HG03460 (cell line): ENCODE results near the gene PLEKHA7.

ENCODE experiments used
- ATAC-seq: cut with Tn5 transposase; IDR thresholded peaks from one replicate; pipeline ENCODE4 v1.9.1; 2021; ENCODE audit not compliant: unreplicated experiment

The PLEKHA7 gene

GRCh38 chr11:16778876-16779275 is 235.3 kb downstream of the PLEKHA7 start:
- ATAC-seq: no peak

- ATAC-seq: no peak
These were observed 235.9 kb downstream of the PLEKHA7 start for GRCh38 chr11:16778286-16778685.

- ATAC-seq: no peak
These were observed 236.6 kb downstream of the PLEKHA7 start for GRCh38 chr11:16777613-16777975.

GRCh38 chr11:16776711-16777612 is 237.3 kb downstream of the PLEKHA7 start:
- ATAC-seq: no peak

- no peak for ATAC-seq
These were observed 238.5 kb downstream of the PLEKHA7 start for GRCh38 chr11:16775614-16776283.

- ATAC-seq: no peak
These were observed 239.1 kb downstream of the PLEKHA7 start for GRCh38 chr11:16774936-16775613.

GRCh38 chr11:16773981-16774935 is 240.0 kb downstream of the PLEKHA7 start:
- no peak for ATAC-seq

- no peak for ATAC-seq
These were observed 242.1 kb downstream of the PLEKHA7 start for GRCh38 chr11:16772141-16772512.

- no peak for ATAC-seq
These were observed 242.7 kb downstream of the PLEKHA7 start for GRCh38 chr11:16771350-16772140.

GRCh38 chr11:16770016-16770415 is 244.2 kb downstream of the PLEKHA7 start:
- no peak for ATAC-seq

- ATAC-seq: no peak
These were observed 244.8 kb downstream of the PLEKHA7 start for GRCh38 chr11:16769386-16769785.

GRCh38 chr11:16767957-16768356 is 246.3 kb downstream of the PLEKHA7 start:
- ATAC-seq: no peak

- ATAC-seq: no peak
These were observed 247.1 kb downstream of the PLEKHA7 start for GRCh38 chr11:16767137-16767536.

- ATAC-seq: no peak
These were observed 249.3 kb downstream of the PLEKHA7 start for GRCh38 chr11:16764888-16765287.

GRCh38 chr11:16763746-16764145 is 250.5 kb downstream of the PLEKHA7 start:
- no peak for ATAC-seq

GRCh38 chr11:16759857-16760508 is 254.2 kb downstream of the PLEKHA7 start:
- no peak for ATAC-seq

- no peak for ATAC-seq
These were observed 255.7 kb downstream of the PLEKHA7 start for GRCh38 chr11:16758382-16759024.

- ATAC-seq: peak; percentile 56
These were observed 263.8 kb downstream of the PLEKHA7 start for GRCh38 chr11:16750417-16750816.

- ATAC-seq: no peak
These were observed 264.5 kb downstream of the PLEKHA7 start for GRCh38 chr11:16749666-16750065.
